D721Med (cell line): ENCODE measurements around the gene FMNL1.
A peak's percentile ranks its signal among the peaks of the same experiment; 100 is the strongest.

Experiments used
- DNase-seq: peaks from one replicate; pipeline ENCODE4 v3.0.0; 2011; ENCODE audit warnings: low spot score; ENCODE audit not compliant: insufficient read length
- FAIRE-seq: peaks from 2 replicates; lab custom pipeline; 2011; peaks lifted over from hg19 to GRCh38; lab: Jason Lieb, UNC
- TF ChIP-seq, protein P1 (sequence below): IDR thresholded peaks from 2 replicates; pipeline ENCODE4 v1.5.1; 2012; ENCODE audit warnings: mild to moderate bottlenecking, control low read depth; ENCODE audit not compliant: insufficient read depth; ENCODE audit errors: missing control alignments

Gene FMNL1

DNA sequence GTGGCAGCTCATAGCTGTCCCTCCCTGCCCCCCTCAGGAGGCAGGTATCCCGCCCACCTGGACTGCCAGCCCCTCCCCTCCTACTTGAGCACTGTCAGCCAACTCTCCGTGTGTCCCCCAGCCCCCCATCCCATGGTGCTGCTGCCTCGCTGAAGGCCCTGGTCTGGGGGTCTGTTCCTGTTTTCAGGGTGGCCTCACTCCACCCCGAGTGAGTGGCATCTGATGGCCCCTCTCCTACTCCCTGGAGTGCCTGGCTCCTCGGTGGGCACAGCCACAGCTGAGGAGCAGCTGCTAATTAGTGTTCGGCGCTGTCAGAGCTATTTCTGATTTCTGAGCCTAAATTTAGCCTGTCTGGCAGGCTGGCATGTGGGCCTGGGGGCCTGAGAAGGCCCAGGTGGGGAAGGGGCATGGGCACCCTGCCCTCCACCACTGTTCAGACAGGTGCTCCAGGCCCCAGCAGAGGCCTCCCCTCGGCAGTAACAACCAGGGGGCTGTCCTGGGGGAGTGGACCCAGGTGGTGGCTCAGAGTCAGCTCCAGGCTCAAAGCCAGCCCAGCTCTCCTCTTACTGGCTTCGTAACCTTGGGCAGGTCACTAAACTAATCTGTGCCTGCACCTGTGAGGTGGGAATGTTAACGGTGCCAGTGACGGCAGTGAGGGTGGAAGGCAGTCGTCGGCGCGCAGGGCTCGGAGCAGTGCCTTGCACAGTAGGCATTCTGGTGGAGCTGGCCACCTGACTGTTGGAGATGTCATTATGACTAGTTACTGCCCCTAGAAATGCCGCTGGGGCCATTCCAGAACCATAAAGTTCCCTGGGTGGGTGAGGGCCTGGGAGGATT is 6.5 kb downstream of the FMNL1 start:
- FAIRE-seq = no peak
- no peak for DNase-seq
- TF ChIP-seq, protein P1, sequence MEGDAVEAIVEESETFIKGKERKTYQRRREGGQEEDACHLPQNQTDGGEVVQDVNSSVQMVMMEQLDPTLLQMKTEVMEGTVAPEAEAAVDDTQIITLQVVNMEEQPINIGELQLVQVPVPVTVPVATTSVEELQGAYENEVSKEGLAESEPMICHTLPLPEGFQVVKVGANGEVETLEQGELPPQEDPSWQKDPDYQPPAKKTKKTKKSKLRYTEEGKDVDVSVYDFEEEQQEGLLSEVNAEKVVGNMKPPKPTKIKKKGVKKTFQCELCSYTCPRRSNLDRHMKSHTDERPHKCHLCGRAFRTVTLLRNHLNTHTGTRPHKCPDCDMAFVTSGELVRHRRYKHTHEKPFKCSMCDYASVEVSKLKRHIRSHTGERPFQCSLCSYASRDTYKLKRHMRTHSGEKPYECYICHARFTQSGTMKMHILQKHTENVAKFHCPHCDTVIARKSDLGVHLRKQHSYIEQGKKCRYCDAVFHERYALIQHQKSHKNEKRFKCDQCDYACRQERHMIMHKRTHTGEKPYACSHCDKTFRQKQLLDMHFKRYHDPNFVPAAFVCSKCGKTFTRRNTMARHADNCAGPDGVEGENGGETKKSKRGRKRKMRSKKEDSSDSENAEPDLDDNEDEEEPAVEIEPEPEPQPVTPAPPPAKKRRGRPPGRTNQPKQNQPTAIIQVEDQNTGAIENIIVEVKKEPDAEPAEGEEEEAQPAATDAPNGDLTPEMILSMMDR = no peak

DNA sequence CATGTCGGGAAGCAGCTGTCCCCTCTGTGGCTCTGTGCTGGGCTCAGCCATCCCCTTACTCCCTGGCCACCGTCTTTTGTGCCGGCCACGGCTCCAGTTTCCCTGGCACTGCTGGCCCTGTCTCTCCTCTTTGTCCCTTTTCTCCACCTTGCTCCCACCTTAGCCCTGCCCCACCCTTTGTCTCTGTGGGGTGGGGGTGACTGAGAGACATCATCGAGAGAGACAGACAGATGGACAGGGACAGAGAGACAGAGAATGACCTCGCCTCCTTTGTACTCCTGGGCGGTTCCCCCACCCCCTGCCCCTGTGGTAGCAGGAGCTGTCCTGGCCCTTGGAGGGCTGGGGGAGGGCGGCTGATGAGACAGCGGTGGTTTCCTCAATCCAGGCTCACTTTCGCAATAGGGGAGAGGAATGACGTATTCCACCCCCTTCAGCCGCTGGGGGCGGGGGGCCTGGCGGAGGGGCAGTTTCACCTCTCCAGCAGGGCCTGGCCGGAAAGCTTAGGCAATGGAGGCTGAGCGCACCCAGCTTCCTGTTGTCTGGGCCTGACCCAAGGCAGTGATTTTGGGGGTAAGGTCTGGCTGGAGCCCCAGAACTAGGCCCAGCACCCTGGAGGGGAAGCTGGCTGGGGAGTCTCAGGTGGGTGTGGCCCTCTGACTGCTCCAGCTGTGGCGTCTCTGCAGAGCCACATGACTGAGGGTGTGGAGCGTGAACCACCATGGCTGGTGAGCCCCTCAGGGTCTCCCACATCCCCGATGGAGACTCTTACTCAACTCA is 7.3 kb downstream of the FMNL1 start:
- no peak for DNase-seq
- FAIRE-seq = no peak
- TF ChIP-seq, protein P1 = no peak

DNA sequence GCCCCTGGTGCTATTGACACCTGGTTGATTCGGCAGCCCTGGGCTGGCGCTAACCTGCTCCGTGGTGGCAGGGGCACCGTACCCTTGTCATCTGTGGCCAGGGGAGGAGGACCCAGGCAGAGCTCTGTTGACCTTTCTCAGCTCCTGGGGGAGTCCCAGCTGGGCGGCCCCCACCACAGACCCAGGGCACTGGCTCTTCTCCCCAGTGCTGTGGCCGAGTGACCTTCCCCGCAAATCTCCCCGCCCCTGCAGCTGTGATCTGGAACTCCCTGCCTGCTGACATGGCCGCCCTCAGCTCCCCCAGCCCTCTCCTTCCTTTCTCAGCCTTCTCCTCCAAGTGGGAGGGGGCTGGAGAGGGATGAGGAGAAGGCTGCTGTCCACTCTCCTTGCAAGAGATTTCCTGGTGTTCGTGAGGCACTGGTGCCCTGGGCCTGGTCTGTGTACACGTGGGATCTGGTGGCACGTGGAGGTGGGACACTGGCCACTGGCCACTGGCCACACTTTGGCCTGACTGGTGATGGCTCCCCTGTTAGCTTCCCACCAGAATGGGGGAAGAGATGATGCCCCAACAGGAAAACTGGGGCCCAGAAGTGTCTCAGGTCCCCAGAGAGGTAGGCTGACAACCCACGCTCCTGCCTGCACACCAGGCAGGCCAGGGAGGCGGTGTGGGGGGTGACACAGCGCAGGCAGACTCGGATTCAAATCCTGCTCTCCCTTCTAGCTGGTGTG is 8.2 kb downstream of the FMNL1 start:
- TF ChIP-seq, protein P1 = no peak
- FAIRE-seq = no peak
- DNase-seq = no peak

DNA sequence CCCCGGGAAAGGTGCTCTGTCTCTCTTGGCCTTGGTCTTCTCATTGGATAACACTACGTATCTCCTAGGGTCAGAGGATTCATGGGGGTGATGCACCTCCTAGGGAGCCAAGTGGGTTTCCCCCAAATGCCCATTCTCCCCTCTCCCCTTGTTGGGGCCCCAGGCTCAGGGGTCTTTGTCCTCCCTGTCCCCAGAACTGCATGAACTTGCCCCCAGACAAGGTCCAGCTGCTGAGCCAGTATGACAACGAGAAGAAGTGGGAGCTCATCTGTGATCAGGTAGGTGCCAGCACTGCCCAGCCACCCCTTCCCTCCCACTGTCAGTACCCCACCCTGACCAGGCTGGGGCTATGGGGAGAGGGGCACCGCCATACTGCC is 8.7 kb downstream of the FMNL1 start:
- DNase-seq (no peak), FAIRE-seq (no peak)
- TF ChIP-seq, protein P1 = no peak

DNA sequence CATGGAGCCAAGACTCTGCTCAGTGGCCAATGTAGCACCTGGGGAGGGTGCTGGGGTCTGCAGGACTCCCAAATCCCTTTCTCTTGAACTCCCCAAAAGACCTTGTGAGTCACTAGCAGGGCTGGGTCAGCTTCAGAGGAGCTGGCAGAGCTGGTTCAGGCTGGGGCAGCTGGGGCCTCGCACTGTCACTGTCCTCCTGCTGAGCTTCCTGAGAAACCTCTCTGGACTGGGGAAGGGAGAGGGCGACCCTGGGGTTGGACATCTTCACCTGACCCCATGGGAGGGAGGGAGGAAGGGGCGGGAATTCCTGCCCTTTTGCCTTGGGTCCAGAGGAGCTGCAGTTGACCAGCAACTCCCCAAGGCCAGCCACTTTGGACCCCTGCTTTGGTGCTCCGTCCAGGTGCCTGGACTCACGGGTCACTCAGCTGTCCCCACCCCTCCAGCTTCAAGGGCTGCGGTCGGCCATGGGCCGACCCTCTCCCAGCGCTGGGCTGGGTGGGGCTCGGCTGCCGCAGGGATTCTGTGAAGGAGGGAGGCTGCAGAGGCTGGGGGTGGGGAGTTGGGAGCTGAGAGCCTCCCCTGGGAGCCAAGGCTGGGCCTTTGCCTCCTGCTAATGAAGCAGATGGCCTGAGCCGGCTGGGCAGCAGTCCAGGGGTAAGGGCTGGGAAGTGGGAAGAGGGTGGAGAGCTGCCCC is 9.2 kb downstream of the FMNL1 start:
- FAIRE-seq (no peak), DNase-seq (no peak)
- TF ChIP-seq, protein P1 = no peak

DNA sequence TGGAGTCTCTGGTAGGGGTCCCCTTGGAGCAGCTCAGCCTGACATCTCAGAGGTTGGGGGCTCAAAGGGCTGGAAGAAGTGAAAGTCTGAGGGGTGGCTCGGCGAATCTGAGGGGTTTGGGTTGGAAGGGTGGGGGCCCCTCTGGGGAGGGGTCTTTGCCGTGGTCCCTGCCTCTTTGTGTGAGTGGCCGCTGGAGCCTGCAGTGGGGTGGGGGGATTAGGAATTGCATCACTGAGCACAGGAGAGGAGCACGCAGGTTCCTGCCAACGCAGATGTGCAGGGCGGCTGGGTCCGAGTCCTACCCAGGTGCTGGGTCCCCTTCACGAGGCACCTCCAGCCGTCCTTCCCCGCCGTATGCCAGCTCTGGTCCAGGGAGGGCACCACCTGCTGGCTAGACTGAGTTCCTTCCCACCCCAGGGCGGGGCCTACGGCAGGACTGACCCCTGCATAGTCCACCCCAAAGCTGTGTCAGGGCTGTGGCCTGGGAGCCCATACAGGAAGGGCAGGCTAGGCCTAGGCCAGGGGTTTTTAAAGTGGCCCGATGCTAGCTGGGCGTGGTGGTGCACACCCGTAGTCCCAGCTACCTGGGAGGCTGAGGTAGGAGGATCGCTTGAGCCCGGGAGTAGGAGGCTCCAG is 9.9 kb downstream of the FMNL1 start:
- FAIRE-seq (no peak), DNase-seq (no peak)
- TF ChIP-seq, protein P1 = peak; percentile 41
